Coronary artery (tissue), 2 donors: Measurements from ENCODE around the gene IL13RA2.

Experiments used
- DNase-seq: peaks from one replicate; pipeline ENCODE4 v3.0.0-alpha.2; 2017; ENCODE audit warnings: low spot score
- H3K27ac ChIP-seq, 2 donors: fragments of 200-600 bp; sonication (generic); one replicate each; pipeline ENCODE4 v1.5.1; 2016 to 2019
- H3K4me3 ChIP-seq: fragments of 200-600 bp; sonication (generic); 2 replicates; pipeline ENCODE4 v1.5.1; 2016; ENCODE audit warnings: mild to moderate bottlenecking, moderate library complexity
- CTCF ChIP-seq: fragments of 200-600 bp; sonication (generic); IDR thresholded peaks from one replicate; pipeline ENCODE4 v1.5.1; 2019; ENCODE audit warnings: antibody characterized with exemption

The IL13RA2 gene

GRCh38 chrX:115011428-115011827 lies 6.0 kb downstream of the IL13RA2 start:
- no peak for TF ChIP-seq CTCF

GRCh38 chrX:114999906-115000305 lies 17.5 kb downstream of the IL13RA2 start:
- Histone ChIP-seq H3K4me3 (no peak overlapping the region), H3K27ac (no peak overlapping the region)
- no peak for DNase-seq
- no peak for TF ChIP-seq CTCF

More at GRCh38 chrX:115011428-115011827, 6.0 kb downstream of the IL13RA2 start:
- no peak for DNase-seq
- no peak overlapping the region for H3K4me3 ChIP-seq
- H3K27ac ChIP-seq = no peak overlapping the region

- no peak overlapping the region for H3K4me3 ChIP-seq
- no peak for DNase-seq
- TF ChIP-seq CTCF = no peak
Observed at GRCh38 chrX:114997779-114998178, 19.6 kb downstream of the IL13RA2 start.

GRCh38 chrX:114985967-114986592 lies 31.3 kb downstream of the IL13RA2 start:
- no peak for TF ChIP-seq CTCF
- no peak for DNase-seq
- Histone ChIP-seq H3K4me3 (no peak overlapping the region), H3K27ac (no peak overlapping the region)

More at GRCh38 chrX:114997779-114998178, 19.6 kb downstream of the IL13RA2 start:
- no peak overlapping the region for H3K27ac ChIP-seq

GRCh38 chrX:114976292-114976691 lies 41.1 kb downstream of the IL13RA2 start:
- no peak for DNase-seq
- no peak for TF ChIP-seq CTCF
- no peak overlapping the region for H3K27ac ChIP-seq
- no peak overlapping the region for H3K4me3 ChIP-seq

- no peak for TF ChIP-seq CTCF
- Histone ChIP-seq H3K27ac (no peak overlapping the region), H3K4me3 (no peak overlapping the region)
- no peak for DNase-seq
Observed at GRCh38 chrX:114973013-114973412, 44.4 kb downstream of the IL13RA2 start.

- Histone ChIP-seq H3K4me3 (no peak overlapping the region), H3K27ac (no peak overlapping the region)
- TF ChIP-seq CTCF = no peak
- DNase-seq = no peak
Observed at GRCh38 chrX:114970806-114971205, 46.6 kb downstream of the IL13RA2 start.
